NCI-H748 treated with DMSO at 0.1 percent for 48 hours (cell line): Measurements from ENCODE around the gene STAP2.

Experiments used
- DNase-seq: peaks from one replicate; lab custom pipeline; 2025; lab: John Stamatoyannopoulos, UW

STAP2 gene, protein sequence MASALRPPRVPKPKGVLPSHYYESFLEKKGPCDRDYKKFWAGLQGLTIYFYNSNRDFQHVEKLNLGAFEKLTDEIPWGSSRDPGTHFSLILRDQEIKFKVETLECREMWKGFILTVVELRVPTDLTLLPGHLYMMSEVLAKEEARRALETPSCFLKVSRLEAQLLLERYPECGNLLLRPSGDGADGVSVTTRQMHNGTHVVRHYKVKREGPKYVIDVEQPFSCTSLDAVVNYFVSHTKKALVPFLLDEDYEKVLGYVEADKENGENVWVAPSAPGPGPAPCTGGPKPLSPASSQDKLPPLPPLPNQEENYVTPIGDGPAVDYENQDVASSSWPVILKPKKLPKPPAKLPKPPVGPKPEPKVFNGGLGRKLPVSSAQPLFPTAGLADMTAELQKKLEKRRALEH

GRCh38 chr19:4338441-4339355 lies at the start of gene STAP2:
STAP2 (minus strand) TSS chr19:4338827; CDS start chr19:4338753, 74 bp downstream.
- DNase-seq, result no peak

DNA sequence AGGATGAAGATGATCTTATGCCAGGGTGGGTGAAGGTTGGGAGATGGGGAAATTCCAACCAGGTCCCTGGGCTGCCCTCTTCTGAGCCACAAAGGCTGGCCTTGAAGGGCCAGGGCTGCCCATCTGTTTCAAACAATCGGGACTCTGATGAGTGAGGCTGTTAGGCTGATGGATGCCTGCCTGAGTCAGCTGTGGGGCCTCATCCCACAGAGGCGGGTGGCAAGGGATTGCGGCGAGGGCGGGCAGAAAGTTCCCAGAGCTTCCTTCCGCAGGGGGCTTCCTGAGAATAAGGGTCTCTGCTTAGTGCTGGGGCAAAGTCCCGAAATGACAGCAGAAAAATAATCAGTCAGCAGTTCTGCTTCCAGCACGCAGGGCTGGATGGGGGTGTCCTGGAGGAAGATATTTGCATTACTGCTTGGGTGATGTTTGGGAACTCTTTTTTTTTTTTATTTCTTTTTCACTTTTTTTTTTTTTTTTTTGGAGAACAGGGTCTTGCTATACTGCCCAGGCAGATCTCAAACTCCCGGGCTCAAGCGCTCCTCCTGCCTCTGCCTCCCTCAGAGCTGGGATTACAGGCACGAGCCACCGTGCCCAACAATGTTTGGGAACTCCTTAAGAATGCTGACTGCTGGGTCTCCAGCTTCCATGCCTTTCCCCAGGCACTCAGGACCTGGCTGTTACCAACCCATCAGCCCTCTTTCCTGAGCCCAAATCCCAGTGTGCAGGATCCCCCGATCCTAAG lies 47.6 kb upstream of the STAP2 start:
- DNase-seq, result no peak

DNA sequence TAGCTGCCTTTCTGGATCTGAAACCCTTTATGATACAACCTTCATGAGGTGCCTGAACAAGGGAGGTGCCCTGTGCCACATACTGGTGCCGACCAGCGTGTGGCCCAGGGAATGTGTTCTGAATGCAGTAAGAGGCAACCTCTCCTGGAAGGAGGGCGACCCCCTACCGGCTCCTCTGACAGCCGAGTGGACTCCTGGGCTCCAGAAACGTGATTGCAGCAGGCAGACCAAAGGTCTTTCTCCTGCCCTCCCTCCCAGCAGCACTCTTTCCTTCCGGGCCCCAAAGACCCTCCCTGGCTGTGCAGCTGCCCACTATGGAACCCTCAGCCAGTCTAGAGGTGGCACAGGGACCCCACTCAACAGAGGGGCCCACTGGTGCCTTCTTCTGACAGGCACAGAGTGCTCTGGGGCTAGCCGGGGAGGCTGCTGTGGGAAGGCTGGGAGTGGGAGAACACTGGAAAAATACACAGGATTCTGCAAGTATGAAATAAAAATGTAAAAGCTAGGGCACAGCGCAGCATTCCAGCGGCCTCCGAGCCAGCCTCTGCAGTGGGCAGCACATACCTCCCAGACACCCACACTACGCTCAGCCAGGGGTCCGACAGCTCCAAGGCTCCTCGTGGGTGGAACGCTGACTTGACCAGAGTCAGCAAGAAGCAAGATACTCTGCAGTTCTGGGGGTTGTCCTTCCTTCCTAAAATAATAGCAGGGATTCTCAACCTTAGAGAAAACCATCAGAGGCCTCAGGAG lies 46.8 kb upstream of the STAP2 start:
- no peak for DNase-seq

DNA sequence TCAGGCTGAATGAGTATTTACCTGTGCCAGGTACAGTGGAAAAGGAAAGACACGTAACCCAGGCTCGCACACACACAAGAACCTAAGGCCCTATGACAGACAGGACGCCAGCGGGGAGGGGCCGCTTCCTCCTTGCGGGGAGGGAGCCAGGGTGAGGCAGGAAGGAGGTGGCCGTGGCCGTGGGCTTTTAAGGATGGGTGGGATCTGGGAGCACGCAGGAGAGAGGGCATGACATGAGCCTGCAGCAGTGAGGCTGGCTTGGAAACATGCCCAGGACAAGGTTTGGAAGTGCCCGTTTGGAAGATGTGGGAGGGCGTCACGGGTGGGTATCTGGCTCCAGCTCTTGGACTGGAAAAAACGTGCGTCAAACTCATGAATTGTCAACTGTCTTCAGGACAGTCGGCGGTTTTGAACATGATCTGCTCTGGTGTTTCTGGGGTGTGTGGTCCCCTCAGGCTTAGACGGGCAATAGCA lies 41.7 kb upstream of the STAP2 start:
- no peak for DNase-seq

- DNase-seq, result no peak
These were observed 41.0 kb upstream of the STAP2 start for GRCh38 chr19:4379383-4380253.

DNA sequence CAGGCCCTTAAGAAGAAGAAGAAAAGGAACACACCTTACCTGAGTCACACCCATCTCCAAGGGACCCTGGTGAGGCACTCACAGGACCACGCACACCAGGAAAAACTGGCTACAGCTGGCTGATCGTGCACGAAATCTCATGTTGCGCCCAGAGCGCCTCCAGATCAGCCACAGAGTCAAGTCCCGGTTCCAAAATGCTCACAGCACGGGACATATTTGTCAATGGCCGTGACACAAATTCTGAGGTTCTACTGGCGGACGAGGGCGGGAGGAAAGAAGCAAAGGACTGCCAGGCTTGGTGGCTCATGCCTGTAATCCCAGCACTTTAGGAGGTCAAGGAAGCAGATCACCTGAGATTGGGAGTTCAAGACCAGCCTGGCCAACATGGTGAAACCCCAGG lies 40.3 kb upstream of the STAP2 start:
- DNase-seq, result no peak

DNA sequence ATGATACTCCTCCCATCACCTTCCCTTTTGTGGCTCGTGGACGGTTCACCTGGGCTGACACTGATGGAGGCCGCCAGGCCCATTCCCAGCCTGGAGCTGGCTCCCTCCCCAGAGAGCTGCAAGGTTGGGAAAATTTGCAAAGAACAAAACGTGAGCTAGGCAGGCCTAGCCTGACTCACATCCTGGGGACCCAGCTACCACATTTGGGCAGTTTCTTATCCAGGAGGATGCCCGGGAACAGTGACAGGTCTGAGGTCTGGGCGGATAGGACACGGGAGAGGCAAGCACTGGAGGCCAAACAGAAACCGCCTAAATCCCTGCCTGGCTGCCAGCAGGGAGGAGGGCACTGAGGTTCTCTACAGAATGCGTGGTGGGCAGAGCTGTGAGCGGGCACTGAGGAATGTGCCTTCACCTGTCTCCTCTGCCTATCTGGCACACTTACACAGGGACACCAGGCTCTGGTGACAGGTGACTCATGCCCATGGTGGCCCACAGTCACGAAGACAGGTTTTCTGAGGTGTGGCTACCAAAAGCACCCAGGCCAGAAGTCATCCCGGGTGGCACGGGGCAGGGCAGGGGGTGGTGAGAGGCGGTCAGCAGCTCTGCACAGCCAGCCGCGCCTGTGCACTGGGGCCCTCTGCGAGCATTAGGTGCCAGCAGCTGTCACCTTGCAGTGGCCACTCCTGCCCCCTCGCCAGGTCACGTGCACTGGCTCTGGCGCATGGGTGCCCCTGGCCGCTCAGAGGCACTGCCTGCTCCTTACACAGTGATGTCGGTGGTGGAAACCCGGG lies 38.6 kb upstream of the STAP2 start:
- DNase-seq, result no peak

GRCh38 chr19:4376671-4376990 lies 38.0 kb upstream of the STAP2 start:
- no peak for DNase-seq

DNA sequence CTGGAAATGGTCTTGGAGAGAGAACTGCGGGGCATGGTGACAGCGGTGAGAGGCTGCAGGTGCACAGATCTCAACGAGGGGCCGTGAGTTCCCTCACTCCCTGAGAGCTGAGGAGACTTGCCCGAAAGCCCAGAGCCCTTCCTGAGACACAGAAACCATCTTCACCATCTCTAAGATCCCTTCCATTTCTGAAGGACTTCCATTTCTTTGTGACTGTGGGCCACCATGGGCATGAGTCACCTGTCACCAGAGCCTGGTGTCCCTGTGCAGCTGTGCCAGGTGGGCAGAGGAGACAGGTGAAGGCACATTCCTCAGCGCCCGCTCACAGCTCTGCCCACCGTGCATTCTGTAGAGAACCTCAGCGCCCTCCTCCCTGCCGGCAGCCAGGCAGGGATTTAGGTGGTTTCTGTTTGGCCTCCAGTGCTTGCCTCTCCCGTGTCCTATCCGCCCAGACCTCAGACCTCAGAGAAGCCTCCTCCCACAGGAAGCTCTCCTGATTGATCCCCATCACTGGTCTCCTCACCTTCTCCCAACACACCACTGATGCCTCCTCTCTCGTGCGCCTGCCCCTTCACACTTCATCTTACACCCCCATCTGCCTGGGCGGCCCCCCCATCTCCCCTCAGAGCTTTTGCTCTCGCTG lies 37.5 kb upstream of the STAP2 start:
- DNase-seq, result no peak

DNA sequence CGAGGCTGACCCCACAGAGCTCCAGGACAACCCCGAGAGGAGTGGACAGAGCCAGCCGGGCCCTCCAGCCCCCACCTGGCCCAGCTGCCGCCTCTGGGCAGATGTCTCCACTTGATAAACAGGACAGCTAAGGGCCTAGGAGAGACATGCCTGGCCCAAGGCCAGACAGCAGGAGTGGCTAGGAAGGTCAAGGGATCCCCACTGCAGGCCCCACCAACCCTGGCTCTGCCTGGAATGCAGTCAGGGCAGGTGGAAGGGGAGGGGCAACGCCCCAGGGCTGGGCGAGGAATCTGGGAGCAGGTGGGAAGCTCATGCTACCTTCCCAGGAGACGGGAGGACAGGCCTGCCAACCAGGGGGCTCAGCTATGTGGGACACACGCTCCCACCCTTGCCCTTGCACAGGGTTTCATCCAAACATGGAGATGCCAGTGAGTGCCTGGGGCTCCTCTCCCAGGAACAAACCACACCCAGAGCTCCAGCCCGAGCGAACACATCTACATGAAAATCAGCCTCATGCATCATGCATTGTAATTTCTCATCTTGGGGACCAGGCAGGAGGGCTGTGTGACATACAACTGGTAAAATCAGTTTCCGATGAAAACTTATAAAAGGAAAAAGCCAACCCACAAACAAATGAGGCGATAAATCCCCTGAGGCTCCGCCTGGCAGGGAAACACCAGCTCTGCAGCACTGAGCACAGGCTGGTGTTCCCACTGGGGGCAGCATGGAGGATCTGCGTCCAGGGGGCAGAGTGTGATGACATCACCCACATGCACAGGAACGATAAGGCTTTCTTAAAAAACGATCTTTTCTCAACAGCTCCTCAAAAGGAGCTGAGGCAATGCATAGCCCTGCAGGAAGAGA lies 36.8 kb upstream of the STAP2 start:
- no peak for DNase-seq

- DNase-seq, result no peak
These were observed 36.0 kb upstream of the STAP2 start for GRCh38 chr19:4374498-4375163.

DNA sequence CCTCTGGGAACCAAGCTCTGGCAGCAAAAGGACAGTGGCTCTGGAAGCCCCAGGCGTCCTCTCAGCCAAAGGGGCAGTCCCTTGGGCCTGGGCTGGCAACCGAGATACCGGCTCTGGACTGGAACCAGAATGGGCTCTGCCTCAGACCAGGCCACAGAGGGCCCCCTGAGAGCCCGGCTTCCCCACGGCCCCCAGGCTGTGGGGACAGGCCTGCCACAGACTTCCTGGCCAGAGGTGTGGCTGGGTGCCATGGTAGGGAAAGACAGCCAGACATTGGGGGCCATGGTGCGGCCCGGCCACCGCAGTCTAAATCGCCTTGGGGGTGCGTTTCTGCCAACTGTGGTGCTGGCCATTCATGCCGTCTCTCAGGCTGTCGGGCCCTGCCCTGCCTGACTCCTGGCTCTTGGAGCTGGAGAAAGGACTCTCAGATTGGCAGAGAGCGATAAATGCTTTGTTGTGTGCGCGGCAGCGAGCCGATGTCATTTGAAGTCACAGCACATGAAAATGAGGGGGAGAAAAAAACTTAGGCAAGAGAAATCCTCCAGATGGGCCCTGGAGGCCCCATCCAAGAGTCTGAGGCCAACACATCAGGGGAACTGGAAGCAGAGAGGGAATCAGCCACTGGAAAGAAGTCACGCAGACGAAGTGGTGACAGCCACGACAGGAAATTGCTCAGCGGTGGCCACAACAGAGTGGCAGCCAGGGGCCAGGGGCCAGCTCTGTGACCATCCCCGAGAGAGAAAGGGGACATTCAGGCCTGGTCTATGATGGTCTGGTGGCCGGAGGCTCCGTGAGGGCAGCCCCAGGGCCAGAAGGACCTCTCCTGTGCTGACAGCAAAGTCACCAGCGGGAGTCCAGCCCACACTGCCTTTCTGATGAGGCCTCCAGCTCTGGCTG lies 35.2 kb upstream of the STAP2 start:
- DNase-seq, result no peak

- no peak for DNase-seq
These were observed 34.4 kb upstream of the STAP2 start for GRCh38 chr19:4373013-4373367.

GRCh38 chr19:4372165-4373012 lies 33.8 kb upstream of the STAP2 start:
- DNase-seq, result no peak

DNA sequence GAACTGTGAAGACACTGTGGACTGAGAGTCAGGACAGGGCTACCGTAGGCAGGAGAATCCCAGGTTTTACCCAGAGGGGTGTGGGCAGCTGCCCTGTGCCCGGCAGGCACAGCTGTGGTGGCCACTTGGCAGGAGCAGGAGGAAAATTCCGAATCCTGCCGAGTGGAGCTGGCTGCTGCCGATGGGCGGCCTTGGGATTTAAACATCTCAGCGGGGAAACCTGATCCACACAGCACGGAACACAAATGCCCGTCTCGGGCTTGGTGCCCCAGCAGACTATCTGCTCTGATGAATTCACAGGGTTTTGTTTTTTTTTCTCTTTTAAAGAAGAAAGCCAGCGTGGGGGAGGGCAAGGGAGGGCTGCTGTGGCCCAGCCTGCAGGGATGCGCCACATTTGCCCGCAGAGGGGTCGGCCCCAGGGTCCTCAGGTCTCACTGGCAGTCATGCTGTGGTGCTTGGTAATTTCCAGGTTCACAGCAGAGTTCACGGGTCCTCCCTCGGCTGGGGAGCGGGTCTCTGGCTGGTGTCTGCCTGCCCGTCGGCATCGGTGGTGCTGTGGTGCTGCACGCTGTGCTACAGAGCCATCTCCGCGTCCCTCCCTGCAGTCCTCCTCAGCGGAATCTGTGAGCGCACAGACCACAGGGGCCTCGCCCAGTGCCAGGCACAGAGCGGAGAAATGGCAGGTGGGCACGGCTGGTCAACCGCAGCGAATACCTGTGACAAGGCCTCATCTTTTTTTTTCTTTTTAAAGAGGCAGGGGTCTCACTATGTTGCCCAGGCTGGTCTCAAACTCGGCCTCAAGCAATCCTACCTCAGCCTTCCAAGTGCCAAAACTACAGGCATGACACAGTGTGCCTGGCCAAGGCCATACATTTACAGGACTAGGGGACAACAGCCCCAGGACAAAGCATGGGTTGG lies 32.9 kb upstream of the STAP2 start:
- DNase-seq, result no peak
